ENCODE data around the gene ARHGEF39.
A peak's percentile ranks its signal among the peaks of the same experiment; 100 is the strongest.

The ARHGEF39 gene

DNA sequence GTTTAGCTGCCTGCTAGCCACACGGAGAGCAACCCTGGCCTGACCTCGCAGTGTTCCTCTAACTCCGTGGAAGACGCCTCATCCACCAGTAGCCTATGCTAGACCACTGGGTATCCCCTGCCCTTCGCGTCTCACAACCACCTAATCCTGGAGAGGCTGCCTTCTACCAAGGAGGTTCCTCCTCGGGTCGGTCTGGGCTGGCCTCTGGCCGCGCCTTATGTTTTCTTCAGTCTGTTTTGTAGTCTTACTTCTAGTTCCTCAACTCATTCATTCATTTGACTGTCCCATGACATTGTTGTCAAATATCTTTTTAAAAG lies 26.3 kb upstream of the ARHGEF39 start:
- no peak for DNase-seq (ENCODE audit: low spot score)

DNA sequence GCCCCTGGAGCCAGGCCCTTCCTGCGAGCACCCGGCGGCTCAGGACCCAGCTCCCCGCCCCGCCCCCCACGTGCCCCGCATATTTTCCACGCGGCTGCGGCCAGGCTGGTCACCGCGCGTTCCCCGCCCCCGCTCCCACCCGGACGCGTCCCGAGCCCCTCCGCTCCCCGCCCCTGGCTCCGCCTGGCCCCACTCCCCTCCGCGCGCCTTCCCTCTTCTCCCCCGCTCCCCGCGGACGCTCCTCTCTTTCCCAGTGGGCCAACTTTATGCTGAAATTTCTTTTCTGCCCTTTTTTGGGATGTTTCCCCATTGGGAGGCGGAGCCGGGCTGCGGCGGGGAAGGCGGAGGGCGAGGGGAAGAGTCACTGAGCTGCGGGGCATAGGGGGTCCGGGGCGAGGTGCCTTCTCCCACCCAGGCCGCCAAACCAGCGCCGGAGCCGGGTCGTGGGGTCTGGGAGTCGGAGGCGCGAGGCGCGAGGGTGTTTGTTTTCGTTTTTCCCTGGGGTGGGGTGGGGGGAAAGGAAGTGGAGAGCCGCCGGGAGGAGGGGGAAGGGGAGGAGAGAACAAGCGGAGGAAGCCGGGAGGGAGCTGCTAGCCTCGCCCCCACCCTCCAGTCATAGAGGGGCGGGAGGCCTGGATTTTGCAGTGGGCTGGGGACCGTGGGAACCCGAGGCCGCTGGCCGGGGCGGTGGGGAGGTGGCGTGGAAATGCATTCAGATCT lies 25.8 kb upstream of the ARHGEF39 start:
- DNase-seq (ENCODE audit: low spot score) = peak; percentile 56

DNA sequence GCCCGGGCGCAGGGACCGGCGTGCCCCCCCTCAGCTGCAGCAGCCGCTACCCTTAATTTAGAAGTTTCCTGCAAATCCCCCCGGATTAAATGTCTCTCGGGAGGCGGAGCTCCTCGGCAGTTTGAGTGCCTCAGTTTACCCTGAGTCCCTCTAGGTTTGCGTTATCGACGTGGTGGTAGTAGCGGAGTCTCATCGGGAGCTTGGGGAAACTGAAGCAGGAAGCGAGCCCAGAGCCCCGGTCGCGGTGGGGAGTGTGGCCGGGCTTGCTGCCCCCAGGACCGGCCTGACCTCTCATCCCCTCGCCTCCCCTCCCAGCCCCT lies 25.3 kb upstream of the ARHGEF39 start:
- DNase-seq (ENCODE audit: low spot score) = no peak

DNA sequence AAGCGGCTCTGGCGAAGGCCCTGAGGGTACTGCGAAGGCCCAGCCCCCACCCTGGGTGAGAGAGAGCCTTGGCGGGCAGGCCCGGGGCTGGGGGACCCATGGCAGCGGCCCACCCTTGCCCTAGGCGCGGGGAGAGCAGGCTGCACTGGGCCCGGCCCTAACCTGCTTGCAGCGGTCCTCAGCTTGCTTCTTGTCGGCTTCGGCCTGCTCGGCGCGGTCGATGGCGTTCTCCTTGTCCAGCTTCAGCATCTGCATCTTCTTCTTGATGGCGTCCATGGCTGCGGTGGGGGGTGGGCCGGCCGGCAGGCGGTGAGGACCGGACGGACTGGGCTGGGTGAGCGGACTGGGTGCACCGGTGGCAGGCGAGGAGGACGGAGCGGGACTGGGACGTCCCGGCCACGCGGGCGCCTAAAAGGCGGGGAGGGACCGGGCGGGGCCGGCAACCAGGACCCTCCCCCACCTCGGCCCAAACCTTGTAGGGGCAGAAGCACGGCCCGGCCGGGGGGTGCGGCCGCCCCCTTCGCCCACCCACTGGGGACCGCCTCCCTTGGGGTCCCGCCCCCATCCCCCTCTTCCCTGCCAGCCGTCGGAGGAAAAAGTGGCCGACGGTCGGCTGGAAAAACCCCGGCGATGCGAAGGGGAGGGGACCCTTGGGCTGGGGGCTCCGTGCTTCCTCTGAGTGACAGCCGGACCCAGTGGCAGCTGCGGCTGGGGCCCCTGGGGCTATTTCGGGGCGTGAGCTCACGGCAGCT lies 24.7 kb upstream of the ARHGEF39 start, which contains the start of gene TPM2:
TSS of gene TPM2 (minus strand) at position 384 of the 752 bp plus-strand sequence. CDS start at position 276, 108 bp downstream.
- no peak for DNase-seq (ENCODE audit: low spot score)

DNA sequence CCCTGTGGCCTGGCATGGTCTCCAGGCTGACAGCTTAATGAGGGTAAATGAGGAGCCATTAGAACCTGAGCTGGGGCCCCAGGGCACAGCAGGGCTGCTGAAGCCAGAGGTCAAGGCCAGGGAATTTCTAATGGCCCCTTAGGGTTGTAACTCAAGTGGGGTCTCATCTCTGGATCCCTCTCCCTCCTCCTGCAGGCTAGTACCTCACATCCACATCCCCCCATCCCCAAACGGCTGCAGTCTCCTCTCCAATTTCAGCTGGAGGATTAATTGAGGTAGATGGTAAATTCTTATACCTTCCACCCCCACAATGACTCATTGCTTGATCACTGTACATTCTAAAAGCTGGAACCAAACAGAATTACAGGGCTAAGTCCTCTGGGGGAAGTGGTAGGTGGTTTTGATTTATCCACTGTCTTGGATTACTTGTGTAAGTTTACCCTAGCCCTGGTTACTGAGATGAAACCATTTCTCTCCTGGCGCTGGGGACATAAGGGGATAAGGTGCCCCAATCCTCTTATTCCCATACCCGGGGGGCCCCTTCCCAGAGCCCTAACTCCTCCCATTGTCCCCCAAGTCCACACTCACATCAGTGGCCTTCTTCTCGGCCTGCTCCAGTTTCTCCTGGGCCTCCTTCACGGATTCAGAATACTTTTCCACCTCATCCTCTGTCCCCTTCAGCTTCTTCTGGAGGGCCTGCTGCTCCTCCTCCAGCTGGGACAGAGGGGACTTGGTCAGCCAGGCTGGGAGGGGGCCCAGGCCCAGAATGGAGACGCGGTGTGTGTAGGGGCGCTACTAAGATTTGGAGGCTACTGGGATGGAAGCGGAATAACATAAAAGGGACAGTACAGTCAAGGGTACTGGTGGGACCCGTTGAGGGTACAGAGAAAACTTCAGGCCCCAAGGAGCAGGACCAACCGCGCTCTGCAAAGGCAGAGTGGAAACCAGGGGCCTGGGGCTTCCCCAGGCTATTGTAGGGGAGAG lies 23.9 kb upstream of the ARHGEF39 start:
- DNase-seq (ENCODE audit: low spot score) = peak; percentile 78

DNA sequence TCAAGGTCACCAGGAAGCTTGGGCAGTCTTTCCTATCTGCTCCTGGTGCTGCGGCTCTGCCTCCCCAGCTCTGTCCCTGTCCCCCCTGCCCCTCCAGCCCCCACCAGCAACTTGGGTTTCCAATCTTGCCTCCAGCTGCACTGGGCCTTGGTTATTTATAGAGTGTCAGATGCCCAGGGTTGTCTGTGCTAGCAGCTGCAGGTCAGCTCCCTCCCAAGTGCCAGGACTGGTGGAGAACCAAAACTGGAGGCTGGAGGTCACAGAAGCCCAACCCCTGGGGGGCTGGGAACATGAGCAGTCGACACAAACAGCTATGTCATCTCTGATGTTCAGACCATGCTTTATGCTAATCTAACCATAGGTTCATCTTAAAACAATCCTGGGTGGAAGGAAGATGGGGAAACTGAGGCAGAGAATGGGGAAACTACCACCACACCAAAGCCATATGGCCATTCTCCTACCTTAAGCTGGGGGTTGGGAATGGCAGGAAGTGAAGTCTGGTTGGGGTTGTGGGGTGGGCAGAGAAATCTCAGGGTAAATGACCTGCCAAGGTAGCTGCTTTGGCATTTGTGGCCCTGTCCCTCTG lies 23.1 kb upstream of the ARHGEF39 start:
- DNase-seq (ENCODE audit: low spot score) = no peak

DNA sequence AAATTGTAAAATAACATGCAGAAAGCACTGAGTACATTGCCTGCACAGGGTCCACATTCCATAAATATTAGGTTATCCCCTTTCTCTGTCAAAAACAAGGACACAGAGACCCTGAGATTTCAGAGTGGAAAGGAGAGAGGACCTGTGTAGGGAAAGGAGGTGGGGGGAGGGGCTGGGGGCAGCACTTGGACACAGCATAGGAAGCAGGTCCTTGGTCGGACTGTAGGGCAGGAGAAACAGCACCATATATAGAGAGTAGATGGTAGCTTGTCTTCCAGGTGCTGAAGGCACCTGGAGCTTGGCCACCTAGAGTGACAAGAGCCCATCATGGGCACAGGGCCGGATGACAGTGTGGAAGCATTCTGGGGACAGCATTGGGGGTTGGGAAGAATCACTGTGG lies 22.3 kb upstream of the ARHGEF39 start:
- DNase-seq (ENCODE audit: low spot score) = no peak

DNA sequence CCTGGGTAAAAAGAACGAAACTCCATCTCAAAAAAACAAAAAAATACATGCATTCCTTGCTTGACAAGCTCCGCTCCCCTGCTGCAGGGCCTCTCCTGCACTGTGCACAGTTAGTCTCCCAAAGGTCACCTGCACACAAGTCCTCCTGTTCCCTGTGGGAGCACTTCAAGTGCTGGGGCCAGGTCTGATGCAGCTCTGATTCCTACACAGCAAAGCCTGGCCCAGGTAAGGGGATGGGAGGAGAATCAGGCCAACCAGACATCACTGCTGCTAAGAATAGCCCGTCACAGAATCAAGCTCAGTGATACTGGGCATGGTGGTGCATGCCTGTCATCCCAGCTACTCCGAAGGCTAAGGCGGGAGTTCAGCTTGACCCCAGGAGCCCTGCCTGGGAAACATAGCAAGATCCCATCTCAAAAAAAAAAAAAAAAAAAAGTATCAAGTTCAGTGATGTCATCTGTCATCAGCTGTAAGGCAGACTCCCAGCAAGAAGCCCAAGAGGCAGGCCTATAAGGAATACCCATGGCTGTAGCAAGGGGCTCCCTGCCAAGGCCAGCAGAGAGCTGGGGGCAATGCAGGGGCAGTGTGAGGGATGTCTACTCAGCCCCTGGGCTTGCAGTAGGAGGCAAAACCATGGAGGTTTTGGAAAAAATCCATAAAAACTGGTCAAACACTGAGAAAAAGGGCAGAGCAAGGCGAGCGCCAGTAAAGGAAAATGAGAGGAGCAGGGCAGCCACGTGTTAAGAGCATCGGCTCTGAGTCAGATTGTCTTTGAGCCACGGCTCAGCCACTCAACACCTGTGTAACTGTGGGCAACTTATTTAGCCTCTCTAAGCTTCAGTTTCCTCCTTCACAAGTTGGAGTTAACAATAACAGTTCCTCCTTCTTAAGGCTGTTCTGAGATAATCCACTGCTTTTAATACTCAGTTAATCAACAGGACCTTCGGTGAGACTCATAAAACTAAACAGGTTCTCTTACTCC lies 21.5 kb upstream of the ARHGEF39 start:
- DNase-seq (ENCODE audit: low spot score) = no peak

DNA sequence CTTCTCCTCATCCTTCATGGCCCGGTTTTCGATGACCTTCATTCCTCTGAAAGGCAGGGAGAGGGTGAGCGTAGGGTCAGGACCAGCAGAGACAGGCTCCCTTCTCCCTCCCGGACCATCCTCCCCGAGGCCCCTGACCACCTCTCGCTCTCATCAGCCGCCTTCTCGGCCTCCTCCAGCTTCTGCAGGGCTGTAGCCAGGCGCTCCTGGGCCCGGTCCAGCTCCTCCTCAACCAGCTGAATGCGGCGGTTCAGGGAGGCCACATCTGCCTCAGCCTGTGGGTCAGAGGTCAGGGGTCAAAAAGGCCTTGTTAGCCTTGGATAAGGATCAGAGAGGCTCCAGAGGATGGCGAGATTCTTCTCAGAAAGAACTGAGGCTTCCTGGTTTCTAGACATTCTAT lies 20.5 kb upstream of the ARHGEF39 start:
- DNase-seq (ENCODE audit: low spot score) = no peak

DNA sequence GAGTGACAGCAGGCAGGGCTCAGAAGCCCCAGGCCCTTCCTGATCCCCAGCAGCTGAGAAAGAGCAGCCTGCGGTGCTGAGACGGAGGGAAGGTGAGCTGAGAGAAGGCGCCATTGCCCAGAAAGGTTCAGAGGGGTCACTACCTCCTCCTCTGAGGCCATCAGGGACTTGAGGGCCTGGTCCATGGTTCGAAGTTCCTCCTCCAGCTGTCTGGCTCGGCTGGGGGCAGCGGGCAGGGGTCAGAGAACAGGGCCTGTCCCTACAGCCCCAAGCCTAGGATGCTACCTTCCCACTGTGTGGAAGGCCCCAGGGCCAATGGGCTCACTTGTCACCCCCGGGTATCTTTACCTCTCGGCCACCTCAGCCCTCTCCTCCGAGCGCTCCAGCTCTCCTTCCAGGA lies 19.9 kb upstream of the ARHGEF39 start:
- no peak for DNase-seq (ENCODE audit: low spot score)

DNA sequence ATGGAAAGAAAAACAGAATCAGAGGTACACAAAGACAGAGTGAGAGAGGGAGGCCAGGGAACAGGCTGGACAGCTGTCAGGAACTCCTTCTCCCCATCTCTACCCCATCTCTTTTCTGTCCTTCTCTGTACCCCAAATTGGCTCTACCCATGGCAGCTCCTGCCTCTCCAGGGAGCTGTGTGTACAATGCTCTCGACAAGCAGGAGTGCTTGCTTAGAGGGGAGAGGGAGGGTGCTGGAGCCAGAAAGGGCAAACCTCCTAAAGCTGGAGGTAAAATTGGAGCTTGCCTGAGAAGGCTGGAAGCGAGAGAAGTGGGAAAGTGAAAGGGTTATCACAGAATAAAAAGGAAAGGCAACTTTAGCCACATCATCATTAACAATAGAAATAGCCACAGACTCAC lies 18.3 kb upstream of the ARHGEF39 start:
- no peak for DNase-seq (ENCODE audit: low spot score)

DNA sequence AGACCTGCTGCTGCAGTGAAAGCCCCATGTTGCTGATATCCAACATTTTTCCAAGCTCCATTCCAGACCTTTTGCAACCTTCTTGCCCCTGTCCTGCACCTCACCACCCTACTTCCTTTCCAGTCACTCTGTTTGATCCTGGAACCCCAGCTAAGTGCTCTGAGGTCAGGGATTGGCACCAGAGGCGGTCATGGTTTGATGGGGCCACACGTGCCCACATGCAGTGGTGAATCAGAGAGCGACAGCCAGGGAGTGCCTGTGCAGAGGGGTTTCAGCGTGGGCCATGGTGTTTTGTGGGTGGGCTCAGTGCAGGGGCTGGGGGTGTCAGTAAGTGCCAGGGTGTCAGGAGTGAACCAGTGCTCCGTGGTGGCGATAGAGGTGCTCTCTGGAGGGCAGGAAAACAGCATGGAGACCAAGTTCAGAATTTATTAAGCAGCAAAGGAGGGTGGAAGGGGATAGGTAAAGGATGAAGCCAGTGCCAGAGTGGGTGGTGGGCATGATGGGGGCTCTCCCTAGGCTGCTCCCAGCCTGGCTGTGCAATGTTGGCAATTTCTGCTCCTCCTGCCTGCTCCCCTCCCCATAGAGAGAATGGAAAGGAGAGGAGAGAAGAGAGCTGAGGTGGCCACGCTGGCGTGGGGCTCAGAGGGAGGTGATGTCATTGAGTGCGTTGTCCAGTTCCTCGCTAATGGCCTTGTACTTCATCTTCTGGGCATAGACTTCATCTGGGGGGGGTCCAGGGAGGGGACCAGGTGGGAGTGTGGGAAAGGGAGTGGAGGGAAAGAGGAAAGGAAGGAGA lies 17.7 kb upstream of the ARHGEF39 start:
- DNase-seq (ENCODE audit: low spot score) = no peak

DNA sequence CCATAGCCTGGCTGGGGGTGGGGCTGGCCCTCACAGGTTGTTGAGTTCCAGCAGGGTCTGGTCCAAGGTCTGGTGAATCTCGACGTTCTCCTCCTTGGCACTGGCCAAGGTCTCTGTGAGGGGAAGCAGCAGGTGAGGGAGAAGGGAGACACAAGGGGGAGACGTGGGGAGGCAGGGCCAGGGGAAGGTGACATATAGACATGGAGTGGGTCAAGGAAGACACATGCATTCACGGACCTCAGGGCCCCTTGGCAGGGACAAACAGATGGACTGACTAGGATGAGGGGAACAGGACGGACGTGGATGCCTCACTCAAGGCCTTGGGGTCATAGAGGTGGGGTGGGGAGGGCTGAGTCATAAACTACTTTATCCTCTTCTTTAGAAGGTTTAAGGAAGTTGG lies 17.1 kb upstream of the ARHGEF39 start:
- DNase-seq (ENCODE audit: low spot score) = no peak

DNA sequence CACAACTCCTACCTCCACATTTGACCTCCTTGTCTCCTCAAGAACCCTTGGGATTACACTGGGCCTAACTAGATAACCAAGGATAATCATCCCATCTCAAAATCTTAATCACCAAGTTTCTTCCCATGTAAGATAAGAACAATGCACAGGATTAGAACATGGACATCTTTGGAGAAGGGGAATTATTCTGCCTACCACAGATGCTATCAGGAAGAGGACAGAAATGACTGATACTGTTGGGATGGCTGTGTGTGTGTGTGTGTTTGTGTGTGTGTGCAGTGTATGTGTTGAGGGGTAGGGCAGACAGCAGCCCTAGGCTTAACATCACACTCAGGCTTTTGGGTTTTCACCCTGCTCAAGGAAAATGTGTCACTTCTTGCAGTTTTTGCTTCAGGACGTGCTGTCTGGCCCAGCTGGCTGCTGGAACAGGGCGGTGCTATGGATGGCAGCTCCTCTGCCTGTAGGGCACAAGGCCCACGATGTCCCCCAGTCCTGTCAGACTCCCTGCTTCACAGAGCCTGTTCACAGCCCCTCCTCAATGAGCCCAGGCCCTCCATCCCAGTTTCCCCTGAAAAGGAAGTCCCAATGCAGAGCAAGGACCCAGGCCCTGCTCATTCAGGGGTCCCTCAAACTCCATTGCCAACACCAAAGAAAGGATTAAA lies 16.5 kb upstream of the ARHGEF39 start:
- no peak for DNase-seq (ENCODE audit: low spot score)

DNA sequence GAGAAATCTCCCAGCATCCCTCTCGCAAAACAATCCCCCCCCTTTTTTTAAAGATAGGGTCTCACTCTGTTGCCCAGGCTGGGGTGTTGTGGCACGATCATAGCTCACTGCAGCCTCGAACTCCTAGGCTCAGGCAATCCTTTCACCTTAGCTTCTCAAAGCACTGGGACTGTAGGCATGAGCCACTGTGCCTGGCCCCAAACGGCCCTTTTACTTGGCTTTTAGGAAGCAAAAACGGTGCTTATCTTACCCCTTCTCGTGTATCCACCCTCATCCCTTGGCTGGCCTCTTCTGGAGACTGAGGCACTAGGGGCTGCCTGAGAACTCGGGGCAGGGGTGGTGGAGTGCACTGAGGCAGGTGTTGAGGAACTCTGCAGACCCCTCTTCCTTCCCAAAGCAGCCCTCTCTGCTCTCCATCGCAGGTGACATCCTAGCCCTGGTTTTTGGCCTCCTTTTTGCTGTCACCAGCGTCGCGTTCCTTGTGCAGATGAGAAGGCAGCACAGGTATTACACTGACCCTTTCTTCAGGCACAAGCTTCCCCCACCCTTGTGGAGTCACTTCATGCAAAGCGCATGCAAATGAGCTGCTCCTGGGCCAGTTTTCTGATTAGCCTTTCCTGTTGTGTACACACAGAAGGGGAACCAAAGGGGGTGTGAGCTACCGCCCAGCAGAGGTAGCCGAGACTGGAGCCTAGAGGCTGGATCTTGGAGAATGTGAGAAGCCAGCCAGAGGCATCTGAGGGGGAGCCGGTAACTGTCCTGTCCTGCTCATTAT lies 15.5 kb upstream of the ARHGEF39 start:
- DNase-seq (ENCODE audit: low spot score) = no peak

DNA sequence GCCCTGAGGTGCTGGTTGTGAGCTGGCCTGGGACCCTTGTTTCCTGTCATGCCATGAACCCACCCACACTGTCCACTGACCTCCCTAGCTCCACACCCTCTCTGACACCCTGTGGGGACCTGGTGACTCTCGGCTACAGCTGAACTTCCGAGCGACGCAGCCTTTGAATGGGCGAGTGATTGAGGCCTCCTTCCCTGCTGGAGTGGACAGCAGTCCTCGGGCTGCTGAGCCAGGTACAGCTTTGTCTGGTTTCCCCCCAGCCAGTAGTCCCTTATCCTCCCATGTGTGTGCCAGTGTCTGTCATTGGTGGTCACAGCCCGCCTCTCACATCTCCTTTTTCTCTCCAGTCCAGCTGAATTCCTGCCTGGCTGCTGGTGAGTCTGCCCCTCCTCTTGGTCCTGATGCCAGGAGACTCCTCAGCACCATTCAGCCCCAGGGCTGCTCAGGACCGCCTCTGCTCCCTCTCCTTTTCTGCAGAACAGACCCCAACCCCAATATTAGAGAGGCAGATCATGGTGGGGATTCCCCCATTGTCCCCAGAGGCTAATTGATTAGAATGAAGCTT lies 14.9 kb upstream of the ARHGEF39 start:
- DNase-seq (ENCODE audit: low spot score) = no peak

DNA sequence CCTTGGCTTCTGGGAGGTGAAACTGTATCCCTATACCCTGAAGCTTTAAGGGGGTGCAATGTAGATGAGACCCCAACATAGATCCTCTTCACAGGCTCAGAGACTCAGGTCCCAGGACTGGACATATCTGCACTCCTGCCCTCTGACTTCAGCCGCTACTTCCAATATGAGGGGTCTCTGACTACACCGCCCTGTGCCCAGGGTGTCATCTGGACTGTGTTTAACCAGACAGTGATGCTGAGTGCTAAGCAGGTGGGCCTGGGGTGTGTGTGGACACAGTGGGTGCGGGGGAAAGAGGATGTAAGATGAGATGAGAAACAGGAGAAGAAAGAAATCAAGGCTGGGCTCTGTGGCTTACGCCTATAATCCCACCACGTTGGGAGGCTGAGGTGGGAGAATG lies 14.1 kb upstream of the ARHGEF39 start:
- no peak for DNase-seq (ENCODE audit: low spot score)

DNA sequence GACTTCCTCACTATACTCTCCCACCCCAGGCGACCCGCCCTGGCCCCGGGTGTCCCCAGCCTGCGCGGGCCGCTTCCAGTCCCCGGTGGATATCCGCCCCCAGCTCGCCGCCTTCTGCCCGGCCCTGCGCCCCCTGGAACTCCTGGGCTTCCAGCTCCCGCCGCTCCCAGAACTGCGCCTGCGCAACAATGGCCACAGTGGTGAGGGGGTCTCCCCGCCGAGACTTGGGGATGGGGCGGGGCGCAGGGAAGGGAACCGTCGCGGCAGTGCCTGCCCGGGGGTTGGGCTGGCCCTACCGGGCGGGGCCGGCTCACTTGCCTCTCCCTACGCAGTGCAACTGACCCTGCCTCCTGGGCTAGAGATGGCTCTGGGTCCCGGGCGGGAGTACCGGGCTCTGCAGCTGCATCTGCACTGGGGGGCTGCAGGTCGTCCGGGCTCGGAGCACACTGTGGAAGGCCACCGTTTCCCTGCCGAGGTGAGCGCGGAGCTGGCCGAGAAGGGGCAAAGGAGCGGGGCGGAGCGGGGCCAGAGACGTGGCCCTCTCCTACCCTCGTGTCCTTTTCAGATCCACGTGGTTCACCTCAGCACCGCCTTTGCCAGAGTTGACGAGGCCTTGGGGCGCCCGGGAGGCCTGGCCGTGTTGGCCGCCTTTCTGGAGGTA lies 10.9 kb upstream of the ARHGEF39 start:
- DNase-seq (ENCODE audit: low spot score) = no peak
